Loucy (cell line): ENCODE results near the gene KLRC4.

Experiments
- H2AFZ ChIP-seq: fragments of 200-600 bp; sonication (generic); 2 replicates; pipeline ENCODE4 v1.6.0; 2016; ENCODE audit warnings: antibody characterized with exemption, mild to moderate bottlenecking, low read length, moderate library complexity
- H3F3A ChIP-seq: fragments of 200-600 bp; 2 replicates; pipeline ENCODE4 v1.6.0; 2016; ENCODE audit warnings: antibody characterized with exemption, low read depth, mild to moderate bottlenecking
- H3K27me3 ChIP-seq: fragments of 200-600 bp; sonication (generic); 2 replicates; pipeline ENCODE4 v1.6.1; 2014; ENCODE audit warnings: low read length, mild to moderate bottlenecking; ENCODE audit not compliant: insufficient read depth, poor library complexity, severe bottlenecking
- H3K36me3 ChIP-seq: fragments of 200-600 bp; sonication (generic); 2 replicates; pipeline ENCODE4 v1.6.1; 2016; ENCODE audit warnings: low read length; ENCODE audit not compliant: insufficient read depth
- H3K4me1 ChIP-seq: fragments of 200-600 bp; sonication (generic); 2 replicates; pipeline ENCODE4 v1.5.1; 2014; ENCODE audit warnings: low read length, mild to moderate bottlenecking; ENCODE audit not compliant: insufficient read depth, poor library complexity, severe bottlenecking
- H3K4me2 ChIP-seq: fragments of 200-600 bp; sonication (generic); 2 replicates; pipeline ENCODE4 v1.6.0; 2014; ENCODE audit warnings: antibody characterized with exemption, low read length, low read depth, mild to moderate bottlenecking; ENCODE audit not compliant: poor library complexity, severe bottlenecking
- H3K4me3 ChIP-seq: fragments of 200-600 bp; sonication (generic); 2 replicates; pipeline ENCODE4 v1.5.1; 2014; ENCODE audit warnings: low read length, mild to moderate bottlenecking, mixed read lengths; ENCODE audit not compliant: poor library complexity, severe bottlenecking
- H3K79me2 ChIP-seq: fragments of 200-600 bp; sonication (generic); 2 replicates; pipeline ENCODE4 v1.6.1; 2014; ENCODE audit warnings: low read length; ENCODE audit not compliant: insufficient read depth
- H3K9ac ChIP-seq: fragments of 200-600 bp; sonication (generic); 2 replicates; pipeline ENCODE4 v1.6.0; 2014; ENCODE audit warnings: mild to moderate bottlenecking, low read depth, low read length, moderate library complexity; ENCODE audit not compliant: poor library complexity, severe bottlenecking
- H3K9me2 ChIP-seq: fragments of 200-600 bp; sonication (generic); replicated peaks from 2 replicates; pipeline ENCODE4 v1.6.1; 2016; ENCODE audit warnings: low read depth, low read length, mixed read lengths
- H3K9me3 ChIP-seq: fragments of 200-600 bp; sonication (generic); 2 replicates; pipeline ENCODE4 v1.6.1; 2014; ENCODE audit warnings: mild to moderate bottlenecking, antibody characterized with exemption, low read length, low read depth; ENCODE audit not compliant: insufficient read depth
- H4K20me1 ChIP-seq: fragments of 200-600 bp; sonication (generic); 2 replicates; pipeline ENCODE4 v1.6.0; 2014; ENCODE audit warnings: antibody characterized with exemption, low read length, mild to moderate bottlenecking; ENCODE audit not compliant: insufficient read depth, poor library complexity, severe bottlenecking
- CTCF ChIP-seq: fragments of 200-600 bp; sonication (generic); conservative IDR thresholded peaks from 2 replicates; pipeline ENCODE4 v1.5.1; 2014; ENCODE audit warnings: mild to moderate bottlenecking, antibody characterized with exemption, low read length
- EZH2phosphoT487 ChIP-seq: fragments of 200-600 bp; IDR thresholded peaks from 2 replicates; pipeline ENCODE4 v1.6.1; 2018; ENCODE audit warnings: antibody characterized with exemption, mild to moderate bottlenecking, moderate library complexity, borderline replicate concordance

KLRC4 gene

GRCh38 chr12:10358131-10358530 lies 51.4 kb downstream of the KLRC4 start:
- no peak for TF ChIP-seq CTCF
- no peak for TF ChIP-seq EZH2phosphoT487
- Histone ChIP-seq H3K9ac (peak overlapping the region; percentile 50), H3K9me3 (no peaks in the 10 kb centered on the region), H2AFZ (no peak overlapping the region), H3K79me2 (no peaks in the 10 kb centered on the region), H3K36me3 (no peaks in the 10 kb centered on the region), H4K20me1 (no peaks in the 10 kb centered on the region), H3K4me3 (no peak overlapping the region), H3K4me1 (peaks cover 35% of the 10 kb centered on the region), H3K27me3 (no peaks in the 10 kb centered on the region), H3F3A (no peaks in the 10 kb centered on the region), H3K9me2 (no peaks in the 10 kb centered on the region), H3K4me2 (peak overlapping the region; percentile 38)
